Endothelial cell of umbilical vein (primary cell): Measurements from ENCODE around the gene FGD6.

Experiments used
- EZH2 ChIP-seq: IDR thresholded peaks from 2 replicates; pipeline ENCODE4 v1.6.1; 2012; ENCODE audit warnings: borderline replicate concordance, low read depth, mild to moderate bottlenecking, moderate library complexity, low read length, inconsistent platforms; ENCODE audit not compliant: severe bottlenecking
- FOS ChIP-seq: IDR thresholded peaks from 2 replicates; pipeline ENCODE4 v1.6.1; 2011; ENCODE audit warnings: mild to moderate bottlenecking, low read length, moderate library complexity, borderline replicate concordance; ENCODE audit not compliant: insufficient read depth
- GATA2 ChIP-seq: IDR thresholded peaks from 2 replicates; pipeline ENCODE4 v1.7.0; 2011; ENCODE audit warnings: low read depth, mild to moderate bottlenecking, moderate library complexity, mixed read lengths, low read length; ENCODE audit not compliant: insufficient read length, insufficient read depth
- MYC ChIP-seq: IDR thresholded peaks from one replicate; pipeline ENCODE4 v1.6.1; 2011; ENCODE audit warnings: mild to moderate bottlenecking, low read depth, low read length
- POLR2A ChIP-seq: IDR thresholded peaks from 2 replicates; pipeline ENCODE4 v1.6.1; 2012; ENCODE audit warnings: low read depth, mild to moderate bottlenecking, control low read depth, low read length
- POLR2AphosphoS5 ChIP-seq: IDR thresholded peaks from 2 replicates; pipeline ENCODE4 v1.6.1; 2012; ENCODE audit warnings: low read depth, mild to moderate bottlenecking, control low read depth, low read length, moderate library complexity; ENCODE audit not compliant: insufficient read depth
- TF ChIP-seq, protein P1 (sequence below), 2 donors: IDR thresholded peaks; 1 replicate in 1 of 2; 2 replicates in 1 of 2; pipeline ENCODE4 v1.5.1; 2011; ENCODE audit warnings: low read length in 2 of 2, mild to moderate bottlenecking in 2 of 2, moderate library complexity in 2 of 2, control low read depth in 1 of 2, inconsistent platforms in 1 of 2, low read depth in 1 of 2; ENCODE audit not compliant: insufficient read depth in 1 of 2; ENCODE audit errors: extremely low read depth in 1 of 2

DNA sequence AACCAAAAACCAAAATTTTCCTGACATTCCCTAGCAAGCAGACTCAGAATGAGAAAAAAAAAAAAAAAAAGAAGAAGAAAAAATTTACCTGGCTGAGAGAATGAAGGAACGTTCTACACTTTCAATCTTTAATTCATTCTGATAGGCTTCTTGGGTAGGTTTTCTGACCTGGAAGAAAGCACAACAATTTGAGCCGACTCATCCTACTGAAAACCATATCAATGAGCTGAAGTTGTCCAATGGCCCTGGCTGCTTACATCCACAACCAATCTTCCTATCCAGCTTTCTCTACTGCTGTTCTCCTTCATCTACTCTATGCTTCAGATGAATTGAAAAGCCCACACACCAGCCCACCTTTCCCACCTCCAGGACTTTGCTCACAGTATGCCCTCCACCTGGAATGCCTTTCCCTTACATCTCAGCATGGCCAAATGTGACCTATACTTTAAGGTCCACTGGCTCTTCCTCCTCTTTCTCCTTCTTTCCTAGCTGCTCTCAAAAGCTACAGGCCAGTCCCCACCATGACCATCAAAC lies 112.3 kb downstream of the FGD6 start:
- TF ChIP-seq EZH2, result no peak
- TF ChIP-seq, protein P1, sequence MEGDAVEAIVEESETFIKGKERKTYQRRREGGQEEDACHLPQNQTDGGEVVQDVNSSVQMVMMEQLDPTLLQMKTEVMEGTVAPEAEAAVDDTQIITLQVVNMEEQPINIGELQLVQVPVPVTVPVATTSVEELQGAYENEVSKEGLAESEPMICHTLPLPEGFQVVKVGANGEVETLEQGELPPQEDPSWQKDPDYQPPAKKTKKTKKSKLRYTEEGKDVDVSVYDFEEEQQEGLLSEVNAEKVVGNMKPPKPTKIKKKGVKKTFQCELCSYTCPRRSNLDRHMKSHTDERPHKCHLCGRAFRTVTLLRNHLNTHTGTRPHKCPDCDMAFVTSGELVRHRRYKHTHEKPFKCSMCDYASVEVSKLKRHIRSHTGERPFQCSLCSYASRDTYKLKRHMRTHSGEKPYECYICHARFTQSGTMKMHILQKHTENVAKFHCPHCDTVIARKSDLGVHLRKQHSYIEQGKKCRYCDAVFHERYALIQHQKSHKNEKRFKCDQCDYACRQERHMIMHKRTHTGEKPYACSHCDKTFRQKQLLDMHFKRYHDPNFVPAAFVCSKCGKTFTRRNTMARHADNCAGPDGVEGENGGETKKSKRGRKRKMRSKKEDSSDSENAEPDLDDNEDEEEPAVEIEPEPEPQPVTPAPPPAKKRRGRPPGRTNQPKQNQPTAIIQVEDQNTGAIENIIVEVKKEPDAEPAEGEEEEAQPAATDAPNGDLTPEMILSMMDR (IDR thresholded peaks at IDR 0.05; ENCODE audit: extremely low read depth in 1 of 2, insufficient read depth in 1 of 2, low read depth in 1 of 2, low read length in 2 of 2), result no peak
- no peak for TF ChIP-seq MYC
- no peak for TF ChIP-seq POLR2A
- TF ChIP-seq FOS, result no peak
- TF ChIP-seq GATA2, result no peak
- no peak for TF ChIP-seq POLR2AphosphoS5
